ENCODE measurements around the gene RPUSD4. TPM values are rescaled to one million over a fixed set of nuclear protein-coding genes. Genes with fewer than 3 reads are reported as not detected.

Gene RPUSD4
- total RNA-seq, 1 donor from 2014 or later = 40.8 TPM

GRCh38 chr11:126154691-126155090, 56.8 kb downstream of the RPUSD4 start:
- peaks cover 12% of the 10 kb centered on the region for H3K27me3 Mint-ChIP-seq (ENCODE audit: unreplicated experiment)
- no peaks in the 10 kb centered on the region for H3K9me3 Mint-ChIP-seq (ENCODE audit: unreplicated experiment)
- H3K4me1 Mint-ChIP-seq (ENCODE audit: unreplicated experiment) = peaks cover 14% of the 10 kb centered on the region
- no peak overlapping the region for H3K27ac Mint-ChIP-seq (ENCODE audit: unreplicated experiment)
- TF ChIP-seq, protein P1, sequence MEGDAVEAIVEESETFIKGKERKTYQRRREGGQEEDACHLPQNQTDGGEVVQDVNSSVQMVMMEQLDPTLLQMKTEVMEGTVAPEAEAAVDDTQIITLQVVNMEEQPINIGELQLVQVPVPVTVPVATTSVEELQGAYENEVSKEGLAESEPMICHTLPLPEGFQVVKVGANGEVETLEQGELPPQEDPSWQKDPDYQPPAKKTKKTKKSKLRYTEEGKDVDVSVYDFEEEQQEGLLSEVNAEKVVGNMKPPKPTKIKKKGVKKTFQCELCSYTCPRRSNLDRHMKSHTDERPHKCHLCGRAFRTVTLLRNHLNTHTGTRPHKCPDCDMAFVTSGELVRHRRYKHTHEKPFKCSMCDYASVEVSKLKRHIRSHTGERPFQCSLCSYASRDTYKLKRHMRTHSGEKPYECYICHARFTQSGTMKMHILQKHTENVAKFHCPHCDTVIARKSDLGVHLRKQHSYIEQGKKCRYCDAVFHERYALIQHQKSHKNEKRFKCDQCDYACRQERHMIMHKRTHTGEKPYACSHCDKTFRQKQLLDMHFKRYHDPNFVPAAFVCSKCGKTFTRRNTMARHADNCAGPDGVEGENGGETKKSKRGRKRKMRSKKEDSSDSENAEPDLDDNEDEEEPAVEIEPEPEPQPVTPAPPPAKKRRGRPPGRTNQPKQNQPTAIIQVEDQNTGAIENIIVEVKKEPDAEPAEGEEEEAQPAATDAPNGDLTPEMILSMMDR (IDR thresholded peaks at IDR 0.05; ENCODE audit: unreplicated experiment) = no peak
- no peak for DNase-seq (ENCODE audit: low spot score)
- no peaks in the 10 kb centered on the region for H3K36me3 Mint-ChIP-seq (ENCODE audit: low read depth, unreplicated experiment)
- H3K4me3 Mint-ChIP-seq (ENCODE audit: unreplicated experiment) = no peak overlapping the region

DNA sequence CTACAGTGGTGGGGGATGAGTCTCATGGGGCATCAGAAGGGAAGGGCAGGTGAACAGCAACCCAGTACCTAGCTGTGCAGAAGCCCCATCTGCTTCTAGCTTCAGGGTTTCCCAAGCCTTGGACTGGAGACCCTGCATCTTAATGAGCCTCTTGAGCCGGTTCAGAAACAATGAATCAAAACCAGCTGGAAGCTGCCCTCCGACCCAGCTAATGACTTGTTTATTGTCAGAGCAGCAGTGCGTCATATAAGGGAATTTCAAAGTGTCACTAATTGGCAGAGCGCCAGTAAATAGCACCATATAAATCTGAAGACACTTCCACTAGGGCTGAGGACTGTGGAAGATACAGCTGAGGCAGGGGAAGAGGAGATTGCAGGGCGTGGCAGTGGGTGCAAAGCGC, 57.5 kb downstream of the RPUSD4 start:
- Mint-ChIP-seq H3K36me3 (ENCODE audit: low read depth, unreplicated experiment) (no peaks in the 10 kb centered on the region), H3K9me3 (ENCODE audit: unreplicated experiment) (no peaks in the 10 kb centered on the region), H3K27ac (ENCODE audit: unreplicated experiment) (no peak overlapping the region), H3K4me3 (ENCODE audit: unreplicated experiment) (no peak overlapping the region), H3K27me3 (ENCODE audit: unreplicated experiment) (peaks cover 14% of the 10 kb centered on the region), H3K4me1 (ENCODE audit: unreplicated experiment) (peaks cover 14% of the 10 kb centered on the region)
- DNase-seq (ENCODE audit: low spot score) = no peak
- TF ChIP-seq, protein P1 (IDR thresholded peaks at IDR 0.05; ENCODE audit: unreplicated experiment) = no peak

- no peak overlapping the region for H3K4me3 Mint-ChIP-seq (ENCODE audit: unreplicated experiment)
- peaks cover 16% of the 10 kb centered on the region for H3K27me3 Mint-ChIP-seq (ENCODE audit: unreplicated experiment)
- H3K36me3 Mint-ChIP-seq (ENCODE audit: low read depth, unreplicated experiment) = no peaks in the 10 kb centered on the region
- no peaks in the 10 kb centered on the region for H3K9me3 Mint-ChIP-seq (ENCODE audit: unreplicated experiment)
- H3K4me1 Mint-ChIP-seq (ENCODE audit: unreplicated experiment) = peaks cover 14% of the 10 kb centered on the region
- no peak for DNase-seq (ENCODE audit: low spot score)
- no peak overlapping the region for H3K27ac Mint-ChIP-seq (ENCODE audit: unreplicated experiment)
- TF ChIP-seq, protein P1 (IDR thresholded peaks at IDR 0.05; ENCODE audit: unreplicated experiment) = no peak
These were observed 58.4 kb downstream of the RPUSD4 start for GRCh38 chr11:126153006-126153405.

DNA sequence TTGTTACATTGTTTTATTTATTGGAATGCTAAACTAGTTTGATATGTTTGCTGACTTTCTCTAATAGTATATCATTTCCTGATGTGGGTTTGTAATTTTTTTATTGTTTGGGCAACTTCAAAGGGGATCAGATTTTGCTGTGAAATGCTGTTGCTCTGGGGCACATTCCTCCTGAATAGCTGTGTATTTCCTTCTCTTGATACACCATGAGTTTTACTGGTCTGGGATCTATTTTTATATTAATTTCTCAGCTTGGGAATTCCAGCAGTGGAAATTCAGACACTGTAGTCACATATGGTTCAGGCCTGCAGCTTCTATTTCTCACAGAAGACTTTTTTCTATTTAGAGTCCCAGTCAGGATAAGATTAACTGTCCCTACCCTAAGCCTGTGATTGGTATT, 58.9 kb downstream of the RPUSD4 start:
- no peak overlapping the region for H3K4me3 Mint-ChIP-seq (ENCODE audit: unreplicated experiment)
- no peak overlapping the region for H3K27ac Mint-ChIP-seq (ENCODE audit: unreplicated experiment)
- TF ChIP-seq, protein P1 (IDR thresholded peaks at IDR 0.05; ENCODE audit: unreplicated experiment) = no peak
- peaks cover 16% of the 10 kb centered on the region for H3K27me3 Mint-ChIP-seq (ENCODE audit: unreplicated experiment)
- DNase-seq (ENCODE audit: low spot score) = no peak
- peaks cover 18% of the 10 kb centered on the region for H3K4me1 Mint-ChIP-seq (ENCODE audit: unreplicated experiment)
- H3K9me3 Mint-ChIP-seq (ENCODE audit: unreplicated experiment) = no peaks in the 10 kb centered on the region
- no peaks in the 10 kb centered on the region for H3K36me3 Mint-ChIP-seq (ENCODE audit: low read depth, unreplicated experiment)

GRCh38 chr11:126152152-126152551, 59.3 kb downstream of the RPUSD4 start:
- no peaks in the 10 kb centered on the region for H3K9me3 Mint-ChIP-seq (ENCODE audit: unreplicated experiment)
- no peak overlapping the region for H3K27ac Mint-ChIP-seq (ENCODE audit: unreplicated experiment)
- no peak overlapping the region for H3K4me3 Mint-ChIP-seq (ENCODE audit: unreplicated experiment)
- DNase-seq (ENCODE audit: low spot score) = no peak
- peaks cover 16% of the 10 kb centered on the region for H3K27me3 Mint-ChIP-seq (ENCODE audit: unreplicated experiment)
- TF ChIP-seq, protein P1 (IDR thresholded peaks at IDR 0.05; ENCODE audit: unreplicated experiment) = no peak
- no peaks in the 10 kb centered on the region for H3K36me3 Mint-ChIP-seq (ENCODE audit: low read depth, unreplicated experiment)
- H3K4me1 Mint-ChIP-seq (ENCODE audit: unreplicated experiment) = peaks cover 18% of the 10 kb centered on the region

Other genes starting within 250 kb of the RPUSD4 start
- gene CDON, start 148.8 kb downstream of the RPUSD4 start, total RNA-seq (ENCODE audit: unreplicated experiment) = 25.2 TPM
- 48.1 TPM for gene FAM118B, start 132 bp upstream of the RPUSD4 start, total RNA-seq (ENCODE audit: unreplicated experiment)
- gene SRPRA, start 57.2 kb upstream of the RPUSD4 start, total RNA-seq (ENCODE audit: unreplicated experiment) = 54.8 TPM
- gene FOXRED1, start 57.5 kb upstream of the RPUSD4 start, total RNA-seq (ENCODE audit: unreplicated experiment) = 35.8 TPM
- gene TIRAP, start 71.4 kb upstream of the RPUSD4 start, total RNA-seq (ENCODE audit: unreplicated experiment) = 12.4 TPM
- 11.3 TPM for gene DCPS, start 92.4 kb upstream of the RPUSD4 start, total RNA-seq (ENCODE audit: unreplicated experiment)
- 25.9 TPM for gene ST3GAL4, start 144.0 kb upstream of the RPUSD4 start, total RNA-seq (ENCODE audit: unreplicated experiment)

Data from endothelial cell (in vitro differentiated cells).